HUES64 (cell line): Measurements from ENCODE around the gene ARL11.
"Not testable (repeated sequence)": the region's sequence is repeated elsewhere in the genome, so short reads cannot be mapped to it uniquely, and the experiment has no call there.

Experiments used
- H3K27ac ChIP-seq: 2 replicates; pipeline ENCODE4 v1.7.0; 2013; ENCODE audit warnings: low read depth, low read length, inconsistent platforms
- H3K27me3 ChIP-seq: 2 replicates; pipeline ENCODE4 v1.6.1; 2013; ENCODE audit warnings: mild to moderate bottlenecking, low read length; ENCODE audit not compliant: insufficient read depth
- H3K36me3 ChIP-seq: 2 replicates; pipeline ENCODE4 v1.6.1; 2013; ENCODE audit warnings: mild to moderate bottlenecking, low read length; ENCODE audit not compliant: insufficient read depth
- H3K4me1 ChIP-seq: 2 replicates; pipeline ENCODE4 v1.6.1; 2013; ENCODE audit warnings: mild to moderate bottlenecking, low read length, moderate library complexity; ENCODE audit not compliant: insufficient read depth
- H3K4me3 ChIP-seq: 2 replicates; pipeline ENCODE4 v1.5.1; 2013; ENCODE audit warnings: mild to moderate bottlenecking, low read length, moderate library complexity
- H3K9ac ChIP-seq: 2 replicates; pipeline ENCODE4 v1.6.1; 2013; ENCODE audit warnings: mild to moderate bottlenecking, low read depth, low read length
- H3K9me3 ChIP-seq: 2 replicates; pipeline ENCODE4 v1.6.1; 2013; ENCODE audit warnings: low read depth, low read length; ENCODE audit not compliant: insufficient read depth
- WGBS: fragments of 150-250, 120-280 bp; methylation state at CpG from one replicate; pipeline ENCODE4 v1.1.7; 2013; ENCODE audit warnings: missing lambda C conversion rate; 5-methylcytosine and 5-hydroxymethylcytosine counted together

Gene ARL11

DNA sequence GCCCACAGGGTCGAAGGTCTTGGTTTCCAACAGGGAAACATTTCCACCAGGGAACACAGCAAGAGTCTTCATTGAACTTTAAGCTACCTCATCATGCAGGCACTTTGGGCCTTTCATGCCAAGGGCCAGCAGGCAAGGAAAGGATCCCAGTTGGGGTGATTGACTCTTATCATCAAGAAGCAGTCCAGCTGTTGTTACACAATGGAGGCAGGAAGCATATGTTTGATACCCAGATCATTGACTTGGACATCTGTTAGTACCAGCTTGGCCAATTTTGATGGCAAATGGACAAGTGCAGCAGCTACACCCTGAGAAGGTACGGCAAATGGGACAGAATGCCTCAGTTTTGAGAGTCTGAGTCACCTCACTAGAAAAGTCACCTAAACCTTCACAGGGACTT lies 32.1 kb upstream of the ARL11 start:
- Histone ChIP-seq H3K4me3 (no peak overlapping the region), H3K9me3 (no peaks in the 10 kb centered on the region), H3K9ac (no peak overlapping the region), H3K4me1 (no peaks in the 10 kb centered on the region), H3K36me3 (no peaks in the 10 kb centered on the region), H3K27ac (no peak overlapping the region), H3K27me3 (no peaks in the 10 kb centered on the region)
- 75% methylated on average over 2 of the region's 2 CpGs for WGBS

DNA sequence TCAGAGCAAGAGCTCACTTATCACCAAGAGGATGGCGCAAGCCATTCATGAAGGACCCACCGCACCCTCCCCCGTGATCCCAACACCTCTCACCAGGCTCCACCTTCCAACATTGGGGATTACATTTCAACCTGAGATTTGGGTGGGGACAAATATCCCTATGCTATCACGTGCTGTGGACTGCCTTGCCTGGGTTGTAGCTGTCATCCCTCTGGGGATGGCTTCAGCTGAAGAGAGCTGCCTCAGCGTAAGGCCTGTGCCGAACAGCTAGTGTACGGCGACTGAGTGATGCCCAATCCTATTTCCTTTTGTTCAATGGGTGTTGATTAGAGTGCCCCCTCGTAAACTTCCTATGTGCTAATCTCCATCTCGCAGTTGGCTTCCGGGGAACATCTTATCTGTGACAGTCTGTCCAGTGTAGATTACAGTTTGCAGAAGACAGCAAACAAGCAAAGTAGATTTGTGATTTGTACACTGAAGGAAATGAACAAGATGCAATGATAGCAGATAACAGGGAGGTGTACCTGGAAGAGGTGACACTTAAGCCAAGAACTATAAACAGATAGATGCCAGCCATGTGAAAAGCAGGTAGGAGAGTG lies 31.2 kb upstream of the ARL11 start:
- Histone ChIP-seq H3K4me1 (no peaks in the 10 kb centered on the region), H3K9ac (no peak overlapping the region), H3K9me3 (no peaks in the 10 kb centered on the region), H3K36me3 (no peaks in the 10 kb centered on the region), H3K4me3 (no peak overlapping the region), H3K27ac (no peak overlapping the region), H3K27me3 (no peaks in the 10 kb centered on the region)
- 93% methylated on average over 11 of the region's 11 CpGs for WGBS

DNA sequence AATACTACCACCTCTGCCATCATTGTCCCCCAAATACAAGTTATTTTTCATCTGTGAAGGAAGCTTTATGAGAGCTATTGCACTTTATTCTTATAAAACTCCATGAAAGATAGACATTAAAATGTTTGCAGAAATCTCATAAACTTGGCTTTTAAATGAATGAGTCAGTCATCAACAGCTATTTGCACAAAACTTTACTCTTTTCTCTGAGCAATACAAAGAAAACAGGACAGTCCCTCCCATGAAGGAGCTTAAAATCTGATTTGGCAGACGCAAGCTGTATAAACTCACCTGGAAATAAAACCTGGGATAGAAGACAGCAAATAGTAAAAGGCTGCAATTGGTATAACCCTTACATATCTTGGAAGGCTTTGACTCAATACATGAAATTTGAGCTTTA lies 26.3 kb upstream of the ARL11 start:
- Histone ChIP-seq H3K9ac (no peak overlapping the region), H3K27ac (no peak overlapping the region), H3K4me3 (no peak overlapping the region), H3K9me3 (no peaks in the 10 kb centered on the region), H3K4me1 (no peaks in the 10 kb centered on the region), H3K36me3 (no peaks in the 10 kb centered on the region), H3K27me3 (no peaks in the 10 kb centered on the region)
- 90% methylated on average over 1 of the region's 1 CpG for WGBS

DNA sequence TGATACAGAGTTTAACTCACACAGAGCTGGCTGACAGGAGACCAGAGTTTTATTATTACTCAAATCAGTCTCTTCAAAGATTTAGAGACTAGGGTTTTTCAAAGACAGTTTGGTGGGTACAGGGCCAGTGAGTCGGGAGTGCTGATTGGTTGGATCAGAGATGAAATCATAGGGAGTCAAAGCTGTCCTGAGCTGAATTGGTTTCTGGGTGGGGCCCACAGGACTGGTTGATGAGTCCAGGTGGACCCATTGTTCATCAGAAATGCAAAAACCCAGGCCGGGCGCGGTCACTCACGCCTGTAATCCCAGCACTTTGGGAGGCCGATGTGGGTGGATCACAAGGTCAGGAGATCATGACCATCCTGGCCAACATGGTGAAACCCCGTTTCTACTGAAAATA lies 25.7 kb upstream of the ARL11 start:
- not testable (repeated sequence) for H3K27ac ChIP-seq, H3K36me3 ChIP-seq, H3K9me3 ChIP-seq, H3K4me3 ChIP-seq, H3K9ac ChIP-seq, H3K4me1 ChIP-seq, H3K27me3 ChIP-seq
- 95% methylated on average over 7 of the region's 7 CpGs for WGBS

DNA sequence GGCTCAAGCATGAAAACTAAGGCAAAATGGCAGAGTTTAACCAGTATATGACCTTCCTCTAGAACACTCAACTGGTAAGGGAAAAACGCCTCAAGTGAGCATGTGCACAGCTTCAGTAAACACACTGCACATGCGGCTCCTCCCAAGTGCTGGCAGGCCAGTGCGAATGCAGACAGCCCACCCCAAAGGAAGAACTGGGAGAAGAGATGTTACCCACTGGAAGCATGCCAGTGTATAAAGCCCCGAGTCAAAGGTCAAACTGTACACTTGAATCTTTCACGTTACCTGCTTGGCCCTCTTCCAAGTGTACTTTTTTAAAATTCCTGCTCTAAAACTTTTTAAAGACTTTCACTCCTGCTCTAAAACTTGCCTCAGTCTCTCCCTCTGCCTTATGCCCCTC lies 23.7 kb upstream of the ARL11 start:
- H3K4me1 ChIP-seq = no peaks in the 10 kb centered on the region
- no peaks in the 10 kb centered on the region for H3K27me3 ChIP-seq
- no peaks in the 10 kb centered on the region for H3K36me3 ChIP-seq
- H3K4me3 ChIP-seq = no peak overlapping the region
- no peaks in the 10 kb centered on the region for H3K9me3 ChIP-seq
- no peak overlapping the region for H3K27ac ChIP-seq
- WGBS = 92% methylated on average over 5 of the region's 5 CpGs
- H3K9ac ChIP-seq = no peak overlapping the region

DNA sequence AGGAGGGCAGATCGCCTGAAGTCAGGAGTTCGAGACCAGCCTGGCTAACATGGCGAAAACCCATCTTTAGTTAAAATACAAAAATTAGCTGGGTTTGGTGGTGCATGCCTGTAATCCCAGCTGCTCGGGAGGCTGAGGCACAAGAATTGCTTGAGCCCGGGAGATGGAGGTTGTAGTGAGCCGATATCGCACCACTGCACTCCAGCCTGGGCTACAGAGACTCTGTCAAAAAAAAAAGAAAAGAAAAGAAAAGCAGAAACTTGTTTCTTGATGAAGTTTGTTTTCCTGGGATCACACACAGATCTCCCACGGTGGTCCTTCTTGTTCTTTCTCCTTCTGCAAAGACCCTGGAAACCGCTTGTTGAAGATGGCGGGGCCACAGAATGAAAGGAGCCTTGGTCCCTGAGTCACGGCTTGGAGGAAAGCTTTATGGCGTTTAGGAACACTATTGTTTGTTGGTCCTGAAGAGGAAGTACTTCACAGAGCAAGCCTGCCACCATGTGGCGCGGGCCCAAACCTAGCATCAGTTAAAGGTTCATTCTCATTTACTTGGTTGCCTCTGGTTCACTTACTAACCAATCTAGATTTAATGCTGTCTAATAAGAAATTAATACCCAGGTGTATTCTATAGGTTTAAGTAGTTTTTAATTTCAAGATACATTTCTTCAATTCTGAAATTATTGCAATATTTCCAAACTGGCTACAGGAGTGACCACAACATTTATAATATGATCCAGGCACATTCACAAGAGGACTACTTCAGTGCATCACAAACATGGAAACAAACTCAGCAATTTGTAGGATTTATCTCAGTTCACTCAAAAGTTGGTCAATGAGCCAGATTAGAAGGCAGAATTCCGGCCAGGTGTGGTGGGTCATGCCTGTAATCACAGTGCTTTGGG lies 21.3 kb upstream of the ARL11 start:
- Histone ChIP-seq H3K36me3 (no peaks in the 10 kb centered on the region), H3K27ac (no peak overlapping the region), H3K9ac (peak overlapping the region; percentile 44; the same call in 1 of the 2 replicates), H3K4me1 (no peaks in the 10 kb centered on the region), H3K4me3 (no peak overlapping the region; the same call in 1 of the 2 replicates), H3K9me3 (no peaks in the 10 kb centered on the region), H3K27me3 (no peaks in the 10 kb centered on the region)
- WGBS = 53% methylated on average over 15 of the region's 15 CpGs

DNA sequence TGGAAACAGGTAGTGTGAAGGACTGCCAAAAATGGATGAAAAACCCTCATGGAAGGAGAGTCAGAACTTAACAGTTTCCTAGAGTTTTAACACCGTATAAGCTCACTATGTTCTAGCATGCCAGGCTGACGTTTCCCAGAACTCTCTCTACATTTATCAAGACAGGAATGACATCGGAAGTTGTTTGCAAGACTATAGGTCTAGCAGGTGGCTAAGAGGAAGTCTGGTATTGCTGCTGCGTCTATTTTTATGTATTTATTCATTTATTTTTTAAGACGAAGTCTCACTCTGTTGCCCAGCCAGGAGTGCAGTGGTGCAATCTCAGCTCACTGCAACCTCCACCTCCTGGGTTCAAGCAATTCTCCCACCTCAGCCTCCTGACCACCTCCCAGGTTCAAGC lies 20.5 kb upstream of the ARL11 start:
- H3K4me1 ChIP-seq = no peaks in the 10 kb centered on the region
- no peak overlapping the region for H3K27ac ChIP-seq
- H3K27me3 ChIP-seq = no peaks in the 10 kb centered on the region
- H3K36me3 ChIP-seq = no peaks in the 10 kb centered on the region
- H3K9me3 ChIP-seq = no peaks in the 10 kb centered on the region
- no peak overlapping the region for H3K9ac ChIP-seq
- H3K4me3 ChIP-seq = no peak overlapping the region
- 81% methylated on average over 4 of the region's 5 CpGs for WGBS

DNA sequence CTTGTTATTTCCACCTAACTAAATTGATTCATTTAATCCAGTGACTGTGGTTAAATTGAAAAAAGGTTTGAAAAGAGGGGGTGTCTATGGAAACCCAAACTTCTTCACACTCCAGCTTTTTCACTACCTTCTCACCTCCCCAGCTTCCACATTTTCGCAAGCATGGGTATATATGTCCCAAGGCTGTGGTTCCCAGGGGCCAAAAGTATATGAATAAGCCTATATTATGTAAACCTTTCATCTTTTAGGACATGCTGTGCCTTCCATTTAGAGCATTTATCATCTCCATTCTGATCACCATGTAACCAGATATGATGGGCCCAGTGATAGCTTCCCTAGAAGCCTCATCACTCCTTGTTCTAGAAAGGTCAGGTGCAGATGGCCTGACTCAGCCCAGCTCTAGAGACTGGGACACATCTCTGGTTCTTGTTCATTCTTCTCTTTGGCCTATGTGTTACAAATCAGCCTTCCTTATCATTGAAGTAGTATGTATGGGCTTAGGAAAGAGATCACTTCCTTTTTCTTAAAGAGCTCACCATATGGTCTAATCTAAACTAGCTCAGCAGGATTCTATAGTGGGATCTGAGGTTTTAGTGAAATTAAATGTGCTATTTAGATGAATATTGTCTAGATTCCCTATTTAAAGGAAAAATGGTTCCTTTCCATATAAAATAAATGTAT lies 19.5 kb upstream of the ARL11 start:
- no CpG with 5 or more reads among the region's 1 CpG for WGBS
- Histone ChIP-seq H3K4me3 (no peak overlapping the region), H3K36me3 (no peaks in the 10 kb centered on the region), H3K27me3 (no peaks in the 10 kb centered on the region), H3K27ac (no peak overlapping the region), H3K9me3 (no peaks in the 10 kb centered on the region), H3K9ac (no peak overlapping the region), H3K4me1 (no peaks in the 10 kb centered on the region)

DNA sequence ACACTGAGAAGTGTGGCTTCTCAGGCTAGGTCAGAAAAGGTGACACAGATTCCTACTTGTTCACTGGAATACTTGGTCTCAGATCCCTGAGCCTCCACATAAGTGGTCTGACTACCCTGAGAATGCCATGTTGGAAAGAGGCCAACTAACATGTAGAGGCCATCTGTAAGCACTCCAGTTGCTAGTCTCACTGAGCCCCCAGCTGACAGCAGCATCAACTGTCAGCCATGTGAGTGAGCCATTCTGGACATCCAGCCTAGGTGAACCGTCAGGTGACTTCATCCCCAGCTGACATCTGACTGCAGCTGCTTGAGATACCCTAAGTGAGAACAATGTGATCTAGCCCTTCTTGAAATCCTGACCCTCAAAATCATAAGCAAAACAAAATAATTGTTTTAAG lies 18.1 kb upstream of the ARL11 start:
- Histone ChIP-seq H3K36me3 (no peaks in the 10 kb centered on the region), H3K9me3 (no peaks in the 10 kb centered on the region), H3K9ac (no peak overlapping the region), H3K27me3 (no peaks in the 10 kb centered on the region), H3K4me1 (no peaks in the 10 kb centered on the region), H3K4me3 (no peak overlapping the region), H3K27ac (no peak overlapping the region)
- whole genome bisulfite sequencing = 79% methylated on average over 1 of the region's 1 CpG

DNA sequence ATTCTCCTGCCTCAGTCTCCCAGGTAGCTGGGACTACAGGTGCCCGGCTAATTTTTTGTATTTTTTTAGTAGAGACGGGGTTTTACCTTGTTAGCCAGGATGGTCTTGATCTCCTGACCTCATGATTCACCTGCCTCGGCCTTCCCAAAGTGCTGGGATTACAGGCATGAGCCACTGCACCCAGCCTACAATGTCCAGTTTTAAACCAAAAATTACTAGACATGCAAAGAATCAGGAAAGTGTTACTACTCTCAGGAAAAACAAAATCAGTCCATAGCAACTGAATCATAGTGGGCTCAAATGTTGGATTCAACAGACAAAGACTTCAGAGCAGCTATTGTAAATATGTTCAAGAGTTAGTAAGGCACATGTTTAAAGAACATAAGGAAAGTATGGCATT lies 16.3 kb upstream of the ARL11 start:
- H3K27ac ChIP-seq, H3K4me1 ChIP-seq, H3K9me3 ChIP-seq, H3K27me3 ChIP-seq, H3K9ac ChIP-seq, H3K4me3 ChIP-seq, H3K36me3 ChIP-seq: not testable (repeated sequence)
- 90% methylated on average over 3 of the region's 3 CpGs for WGBS

DNA sequence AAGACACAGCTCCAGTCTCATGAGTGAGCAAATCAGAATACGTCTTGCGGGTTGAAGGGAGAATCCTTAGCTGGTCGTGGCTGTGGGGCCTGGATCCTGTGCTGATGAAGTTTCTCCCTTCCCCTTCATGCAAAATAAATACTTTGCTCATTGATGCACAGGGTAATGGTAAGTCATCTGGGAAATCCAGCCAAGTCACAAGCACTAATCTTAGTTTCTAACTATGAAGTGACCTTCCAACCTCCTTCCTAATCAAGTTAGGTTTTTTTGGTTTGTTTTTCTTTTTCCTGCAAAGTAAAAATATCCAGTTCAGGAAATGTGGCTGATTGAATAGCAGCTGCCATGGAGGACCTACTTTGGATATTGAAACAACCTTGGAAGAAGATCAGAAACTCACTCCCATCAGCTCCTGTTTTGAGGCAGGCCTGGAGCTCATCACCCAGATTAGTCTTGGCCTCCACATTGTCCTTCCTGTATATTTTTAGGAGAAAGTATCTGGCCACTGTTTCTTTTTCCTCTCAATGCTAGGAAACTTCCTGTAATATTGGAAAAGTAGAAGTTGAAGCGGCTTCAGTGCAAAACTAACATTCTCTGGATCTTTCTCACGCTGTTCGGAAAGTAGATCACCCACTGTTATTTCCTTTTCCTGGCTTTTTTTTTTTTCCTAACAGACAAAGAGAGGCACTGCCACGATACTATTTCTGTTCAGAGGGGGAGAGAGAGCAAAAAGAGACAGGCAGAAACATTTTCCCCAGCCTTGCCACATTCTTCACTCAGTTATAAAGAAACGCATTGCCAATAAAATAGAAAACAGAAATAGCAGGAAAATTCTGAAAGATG lies 12.3 kb upstream of the ARL11 start:
- H3K27ac ChIP-seq = no peak overlapping the region
- no peak overlapping the region for H3K4me3 ChIP-seq
- no peaks in the 10 kb centered on the region for H3K4me1 ChIP-seq
- no peaks in the 10 kb centered on the region for H3K9me3 ChIP-seq
- no peak overlapping the region for H3K9ac ChIP-seq
- H3K27me3 ChIP-seq = no peaks in the 10 kb centered on the region
- no peaks in the 10 kb centered on the region for H3K36me3 ChIP-seq
- 91% methylated on average over 8 of the region's 8 CpGs for WGBS
